Breast epithelium (tissue), 3 donors: ENCODE results near the gene ZC3H4.

Experiments used
- POLR2A ChIP-seq: fragments of 450-650 bp; IDR thresholded peaks from one replicate; pipeline ENCODE4 v1.6.1; 2016; ENCODE audit warnings: antibody characterized with exemption, mild to moderate bottlenecking, moderate library complexity
- TF ChIP-seq, protein P1 (sequence below), 3 donors: fragments of 450-650 bp; IDR thresholded peaks; one replicate each; pipeline ENCODE4 v1.5.1; 2016 to 2017; ENCODE audit warnings: antibody characterized with exemption in 3 of 3, mild to moderate bottlenecking in 3 of 3, moderate library complexity in 3 of 3

DNA sequence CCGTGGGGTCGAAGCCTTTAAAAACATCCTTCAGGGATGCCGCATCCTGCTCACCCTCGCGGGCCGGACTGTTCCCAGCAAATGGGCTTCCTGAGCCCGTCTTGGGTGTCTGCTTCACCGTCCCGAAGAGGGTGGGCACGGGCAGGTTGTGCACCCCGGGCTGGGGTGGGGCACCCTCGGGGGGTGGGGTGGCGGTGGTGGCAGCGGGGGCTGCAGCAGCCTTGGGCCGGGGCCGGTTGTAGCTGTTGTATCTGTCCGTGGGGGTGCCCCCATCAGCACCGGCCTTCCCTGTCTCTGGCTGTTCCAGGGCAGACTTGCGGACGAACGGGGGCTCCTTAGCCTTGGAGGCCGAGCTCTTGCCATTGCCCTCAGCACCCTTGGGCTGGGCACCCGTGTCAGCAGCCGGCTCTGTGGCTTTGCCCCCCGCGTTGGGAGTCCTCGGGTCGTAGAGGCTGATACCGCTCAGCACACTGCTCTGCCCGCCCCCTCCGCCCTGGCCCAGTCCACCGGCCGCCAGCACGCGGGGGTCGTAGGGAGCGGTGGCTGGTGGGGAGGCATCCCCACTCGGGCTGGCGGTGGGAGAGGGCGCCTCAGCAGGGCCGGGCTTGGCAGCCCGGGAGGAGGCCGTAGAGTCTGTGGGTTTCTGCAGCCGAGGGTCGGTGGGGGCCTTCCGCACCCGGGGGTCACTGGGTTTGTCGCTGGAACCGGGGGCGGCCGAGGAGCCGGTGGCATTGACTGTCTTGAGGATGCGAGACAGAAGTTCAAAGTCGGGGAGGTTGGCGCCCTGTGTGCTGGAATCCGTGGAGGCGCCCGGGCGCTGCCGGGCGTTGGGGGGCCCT is 47.0 kb downstream of the ZC3H4 start:
- TF ChIP-seq, protein P1, sequence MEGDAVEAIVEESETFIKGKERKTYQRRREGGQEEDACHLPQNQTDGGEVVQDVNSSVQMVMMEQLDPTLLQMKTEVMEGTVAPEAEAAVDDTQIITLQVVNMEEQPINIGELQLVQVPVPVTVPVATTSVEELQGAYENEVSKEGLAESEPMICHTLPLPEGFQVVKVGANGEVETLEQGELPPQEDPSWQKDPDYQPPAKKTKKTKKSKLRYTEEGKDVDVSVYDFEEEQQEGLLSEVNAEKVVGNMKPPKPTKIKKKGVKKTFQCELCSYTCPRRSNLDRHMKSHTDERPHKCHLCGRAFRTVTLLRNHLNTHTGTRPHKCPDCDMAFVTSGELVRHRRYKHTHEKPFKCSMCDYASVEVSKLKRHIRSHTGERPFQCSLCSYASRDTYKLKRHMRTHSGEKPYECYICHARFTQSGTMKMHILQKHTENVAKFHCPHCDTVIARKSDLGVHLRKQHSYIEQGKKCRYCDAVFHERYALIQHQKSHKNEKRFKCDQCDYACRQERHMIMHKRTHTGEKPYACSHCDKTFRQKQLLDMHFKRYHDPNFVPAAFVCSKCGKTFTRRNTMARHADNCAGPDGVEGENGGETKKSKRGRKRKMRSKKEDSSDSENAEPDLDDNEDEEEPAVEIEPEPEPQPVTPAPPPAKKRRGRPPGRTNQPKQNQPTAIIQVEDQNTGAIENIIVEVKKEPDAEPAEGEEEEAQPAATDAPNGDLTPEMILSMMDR (IDR thresholded peaks at IDR 0.05): no peak
- TF ChIP-seq POLR2A: no peak
